ENCODE data around the gene KNG1. TPM values are rescaled to one million over a fixed set of nuclear protein-coding genes. Genes with fewer than 3 reads are reported as not detected.

Gene KNG1
- total RNA-seq, 2 donors from 2014 or later = 1.0 to 1.2 TPM

DNA sequence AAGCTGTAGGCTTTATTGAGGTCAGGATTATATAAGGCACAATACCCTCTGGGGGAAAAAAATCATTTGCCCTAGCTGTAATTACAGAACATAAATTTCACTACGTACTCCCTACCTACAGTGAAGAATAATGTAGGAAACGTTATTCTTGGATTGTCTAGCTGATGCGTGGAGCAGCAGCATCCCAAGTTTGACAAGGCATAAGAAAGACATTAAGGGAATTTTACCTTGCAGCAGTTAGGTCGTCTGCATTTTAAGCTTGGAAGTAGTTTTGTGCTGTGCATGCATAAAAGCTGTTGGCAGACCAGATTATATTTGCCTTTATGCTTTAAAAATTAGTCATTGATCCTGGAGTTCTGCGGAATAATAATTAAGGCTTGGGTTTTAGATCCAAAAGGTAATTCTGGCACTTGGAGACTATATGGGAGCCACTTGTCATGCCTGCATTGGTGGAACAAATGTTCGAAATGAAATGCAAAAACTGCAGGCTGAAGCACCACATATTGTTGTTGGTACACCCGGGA lies 68.4 kb downstream of the KNG1 start:
- Histone ChIP-seq H3K27me3 (no peaks in the 10 kb centered on the region), H3K9me3 (no peaks in the 10 kb centered on the region), H3K4me1 (peaks cover 5% of the 10 kb centered on the region), H3K36me3 (peaks cover 33% of the 10 kb centered on the region), H3K9ac (ENCODE audit: low read depth in 2 of 2, low read length in 2 of 2) (peak overlapping the region in 1 of 2 donors; percentile 100), H3K27ac (no peak overlapping the region), H3K4me3 (peak overlapping the region; percentile 77)
- intact Hi-C loops (cut with DNase I) = no loop called here
- TF ChIP-seq, protein P1, sequence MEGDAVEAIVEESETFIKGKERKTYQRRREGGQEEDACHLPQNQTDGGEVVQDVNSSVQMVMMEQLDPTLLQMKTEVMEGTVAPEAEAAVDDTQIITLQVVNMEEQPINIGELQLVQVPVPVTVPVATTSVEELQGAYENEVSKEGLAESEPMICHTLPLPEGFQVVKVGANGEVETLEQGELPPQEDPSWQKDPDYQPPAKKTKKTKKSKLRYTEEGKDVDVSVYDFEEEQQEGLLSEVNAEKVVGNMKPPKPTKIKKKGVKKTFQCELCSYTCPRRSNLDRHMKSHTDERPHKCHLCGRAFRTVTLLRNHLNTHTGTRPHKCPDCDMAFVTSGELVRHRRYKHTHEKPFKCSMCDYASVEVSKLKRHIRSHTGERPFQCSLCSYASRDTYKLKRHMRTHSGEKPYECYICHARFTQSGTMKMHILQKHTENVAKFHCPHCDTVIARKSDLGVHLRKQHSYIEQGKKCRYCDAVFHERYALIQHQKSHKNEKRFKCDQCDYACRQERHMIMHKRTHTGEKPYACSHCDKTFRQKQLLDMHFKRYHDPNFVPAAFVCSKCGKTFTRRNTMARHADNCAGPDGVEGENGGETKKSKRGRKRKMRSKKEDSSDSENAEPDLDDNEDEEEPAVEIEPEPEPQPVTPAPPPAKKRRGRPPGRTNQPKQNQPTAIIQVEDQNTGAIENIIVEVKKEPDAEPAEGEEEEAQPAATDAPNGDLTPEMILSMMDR (IDR thresholded peaks at IDR 0.05) = no peak
- no peak for DNase-seq

- H3K4me1 ChIP-seq = peaks cover 5% of the 10 kb centered on the region
- H3K36me3 ChIP-seq = peaks cover 33% of the 10 kb centered on the region
- no peak overlapping the region for H3K9ac ChIP-seq (ENCODE audit: low read depth in 2 of 2, low read length in 2 of 2)
- H3K27ac ChIP-seq = no peak overlapping the region
- peak overlapping the region; percentile 77 for H3K4me3 ChIP-seq
- H3K27me3 ChIP-seq = no peaks in the 10 kb centered on the region
- intact Hi-C loops (cut with DNase I) = no loop called here
- DNase-seq = no peak
- no peaks in the 10 kb centered on the region for H3K9me3 ChIP-seq
- TF ChIP-seq, protein P1 (IDR thresholded peaks at IDR 0.05) = no peak
Observed at GRCh38 chr3:186786922-186787321, 69.8 kb downstream of the KNG1 start.

DNA sequence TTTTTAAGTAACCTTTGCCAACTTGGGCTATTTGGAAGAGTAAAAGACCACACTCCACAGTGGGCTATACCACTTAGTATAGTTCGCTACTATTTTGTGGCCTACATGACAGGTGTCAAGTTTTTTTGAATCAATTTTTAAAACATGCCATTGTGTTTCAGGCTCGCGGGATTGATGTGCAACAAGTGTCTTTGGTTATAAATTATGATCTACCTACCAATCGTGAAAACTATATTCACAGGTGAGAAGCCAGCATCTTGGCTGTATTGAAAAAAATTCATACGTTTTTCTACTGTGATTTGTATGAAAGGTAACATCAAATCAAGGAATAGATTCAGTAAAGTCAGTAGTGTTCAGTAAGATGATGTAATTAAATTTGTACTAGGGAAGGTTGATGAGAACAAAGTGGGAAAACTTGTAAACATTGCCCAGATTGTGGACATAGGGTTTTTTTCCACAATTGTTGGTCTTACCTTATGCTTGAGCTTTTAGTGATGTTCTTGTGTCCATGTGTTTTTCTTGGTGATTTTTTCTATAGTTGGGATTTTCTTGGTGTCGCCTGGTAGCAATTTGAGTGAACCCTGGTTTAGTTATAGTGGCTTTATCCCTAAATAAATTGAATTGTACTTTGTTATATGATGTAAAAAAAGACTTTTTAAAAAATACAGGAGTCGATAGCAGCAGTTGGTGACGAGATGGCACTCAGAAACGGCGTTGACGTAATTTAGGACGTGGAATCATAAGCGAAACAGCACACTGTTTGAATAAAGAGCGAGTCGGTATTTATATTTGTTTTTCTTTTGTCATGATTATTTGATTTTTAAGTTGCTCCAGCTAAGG lies 70.7 kb downstream of the KNG1 start:
- Histone ChIP-seq H3K4me3 (no peak overlapping the region), H3K27ac (no peak overlapping the region), H3K9me3 (no peaks in the 10 kb centered on the region), H3K36me3 (peaks cover 33% of the 10 kb centered on the region), H3K4me1 (peaks cover 5% of the 10 kb centered on the region), H3K9ac (ENCODE audit: low read depth in 2 of 2, low read length in 2 of 2) (no peak overlapping the region), H3K27me3 (no peaks in the 10 kb centered on the region)
- TF ChIP-seq, protein P1 (IDR thresholded peaks at IDR 0.05) = no peak
- DNase-seq = no peak
- intact Hi-C loops (cut with DNase I) = no loop called here

- intact Hi-C loops (cut with DNase I) = no loop called here
- Histone ChIP-seq H3K4me3 (no peak overlapping the region), H3K27me3 (no peaks in the 10 kb centered on the region), H3K36me3 (peaks cover 33% of the 10 kb centered on the region), H3K4me1 (peaks cover 5% of the 10 kb centered on the region), H3K27ac (no peak overlapping the region), H3K9me3 (no peaks in the 10 kb centered on the region), H3K9ac (ENCODE audit: low read depth in 2 of 2, low read length in 2 of 2) (no peak overlapping the region)
- TF ChIP-seq, protein P1 (IDR thresholded peaks at IDR 0.05) = no peak
- DNase-seq = no peak
Observed at GRCh38 chr3:186788482-186789370, 71.6 kb downstream of the KNG1 start.

GRCh38 chr3:186789554-186790260 lies 72.5 kb downstream of the KNG1 start:
- no peaks in the 10 kb centered on the region for H3K27me3 ChIP-seq
- H3K4me3 ChIP-seq = no peak overlapping the region
- H3K36me3 ChIP-seq = peaks cover 33% of the 10 kb centered on the region
- intact Hi-C loops (cut with DNase I) = no loop called here
- no peaks in the 10 kb centered on the region for H3K9me3 ChIP-seq
- H3K27ac ChIP-seq = no peak overlapping the region
- TF ChIP-seq, protein P1 (IDR thresholded peaks at IDR 0.05) = no peak
- peaks cover 5% of the 10 kb centered on the region for H3K4me1 ChIP-seq
- no peak overlapping the region for H3K9ac ChIP-seq (ENCODE audit: low read depth in 2 of 2, low read length in 2 of 2)
- no peak for DNase-seq

Measured in colonic mucosa (tissue), 4 donors.